Ovary (tissue), 3 donors: ENCODE measurements around the gene ODAPH.
"Not testable (repeated sequence)": the region's sequence is repeated elsewhere in the genome, so short reads cannot be mapped to it uniquely, and the experiment has no call there.

Source experiments
- CTCF ChIP-seq, 3 donors: fragments of 450-650 bp in 2 of 3; fragments of 200-600 bp in 1 of 3; IDR thresholded peaks; one replicate each; pipeline versions ENCODE4 v1.5.1 to v1.8.0; 2016 to 2022; ENCODE audit warnings: antibody characterized with exemption in 3 of 3, mild to moderate bottlenecking in 1 of 3
- EP300 ChIP-seq: sonication (generic); formaldehyde crosslinking; IDR thresholded peaks from one replicate; pipeline ENCODE4 v1.6.1; 2017; ENCODE audit warnings: antibody characterized with exemption
- POLR2A ChIP-seq: fragments of 450-650 bp; IDR thresholded peaks from one replicate; pipeline ENCODE4 v1.6.1; 2017; ENCODE audit warnings: antibody characterized with exemption, mild to moderate bottlenecking, moderate library complexity
- donor health status: DM: no; HTN: no; CAD: no.

- TF ChIP-seq CTCF (IDR thresholded peaks at IDR 0.05); POLR2A; EP300: not testable (repeated sequence)
Measured at GRCh38 chr4:75509592-75509991, 46.3 kb upstream of the ODAPH start.
